Measurements from ENCODE around the gene ARHGAP6. TPM values are rescaled to one million over a fixed set of nuclear protein-coding genes. Genes with fewer than 3 reads are reported as not detected.

ARHGAP6 gene
- total and polyA plus RNA-seq, 2 experiments from 2014 or later: 0.26 to 0.59 TPM

DNA sequence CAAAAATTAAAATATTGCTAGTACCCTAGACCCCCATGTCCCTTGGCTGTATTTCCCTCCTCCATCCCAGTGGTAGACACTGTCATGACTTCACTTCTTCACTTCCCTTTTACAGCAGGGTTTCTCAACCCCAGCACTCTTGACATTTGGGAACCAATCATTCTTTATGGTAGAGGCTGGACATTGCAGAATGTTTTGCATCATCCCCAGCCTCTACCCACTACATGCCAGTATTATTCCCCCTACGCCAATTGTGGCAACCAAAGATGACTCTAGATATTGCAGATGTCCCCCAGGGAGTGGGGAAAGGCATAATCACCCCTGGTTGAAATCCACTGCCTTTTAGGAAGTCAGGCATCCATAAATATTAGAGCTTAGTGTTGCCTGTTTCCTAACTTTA lies 233.9 kb downstream of the ARHGAP6 start (continued):
- TF ChIP-seq, protein P1, sequence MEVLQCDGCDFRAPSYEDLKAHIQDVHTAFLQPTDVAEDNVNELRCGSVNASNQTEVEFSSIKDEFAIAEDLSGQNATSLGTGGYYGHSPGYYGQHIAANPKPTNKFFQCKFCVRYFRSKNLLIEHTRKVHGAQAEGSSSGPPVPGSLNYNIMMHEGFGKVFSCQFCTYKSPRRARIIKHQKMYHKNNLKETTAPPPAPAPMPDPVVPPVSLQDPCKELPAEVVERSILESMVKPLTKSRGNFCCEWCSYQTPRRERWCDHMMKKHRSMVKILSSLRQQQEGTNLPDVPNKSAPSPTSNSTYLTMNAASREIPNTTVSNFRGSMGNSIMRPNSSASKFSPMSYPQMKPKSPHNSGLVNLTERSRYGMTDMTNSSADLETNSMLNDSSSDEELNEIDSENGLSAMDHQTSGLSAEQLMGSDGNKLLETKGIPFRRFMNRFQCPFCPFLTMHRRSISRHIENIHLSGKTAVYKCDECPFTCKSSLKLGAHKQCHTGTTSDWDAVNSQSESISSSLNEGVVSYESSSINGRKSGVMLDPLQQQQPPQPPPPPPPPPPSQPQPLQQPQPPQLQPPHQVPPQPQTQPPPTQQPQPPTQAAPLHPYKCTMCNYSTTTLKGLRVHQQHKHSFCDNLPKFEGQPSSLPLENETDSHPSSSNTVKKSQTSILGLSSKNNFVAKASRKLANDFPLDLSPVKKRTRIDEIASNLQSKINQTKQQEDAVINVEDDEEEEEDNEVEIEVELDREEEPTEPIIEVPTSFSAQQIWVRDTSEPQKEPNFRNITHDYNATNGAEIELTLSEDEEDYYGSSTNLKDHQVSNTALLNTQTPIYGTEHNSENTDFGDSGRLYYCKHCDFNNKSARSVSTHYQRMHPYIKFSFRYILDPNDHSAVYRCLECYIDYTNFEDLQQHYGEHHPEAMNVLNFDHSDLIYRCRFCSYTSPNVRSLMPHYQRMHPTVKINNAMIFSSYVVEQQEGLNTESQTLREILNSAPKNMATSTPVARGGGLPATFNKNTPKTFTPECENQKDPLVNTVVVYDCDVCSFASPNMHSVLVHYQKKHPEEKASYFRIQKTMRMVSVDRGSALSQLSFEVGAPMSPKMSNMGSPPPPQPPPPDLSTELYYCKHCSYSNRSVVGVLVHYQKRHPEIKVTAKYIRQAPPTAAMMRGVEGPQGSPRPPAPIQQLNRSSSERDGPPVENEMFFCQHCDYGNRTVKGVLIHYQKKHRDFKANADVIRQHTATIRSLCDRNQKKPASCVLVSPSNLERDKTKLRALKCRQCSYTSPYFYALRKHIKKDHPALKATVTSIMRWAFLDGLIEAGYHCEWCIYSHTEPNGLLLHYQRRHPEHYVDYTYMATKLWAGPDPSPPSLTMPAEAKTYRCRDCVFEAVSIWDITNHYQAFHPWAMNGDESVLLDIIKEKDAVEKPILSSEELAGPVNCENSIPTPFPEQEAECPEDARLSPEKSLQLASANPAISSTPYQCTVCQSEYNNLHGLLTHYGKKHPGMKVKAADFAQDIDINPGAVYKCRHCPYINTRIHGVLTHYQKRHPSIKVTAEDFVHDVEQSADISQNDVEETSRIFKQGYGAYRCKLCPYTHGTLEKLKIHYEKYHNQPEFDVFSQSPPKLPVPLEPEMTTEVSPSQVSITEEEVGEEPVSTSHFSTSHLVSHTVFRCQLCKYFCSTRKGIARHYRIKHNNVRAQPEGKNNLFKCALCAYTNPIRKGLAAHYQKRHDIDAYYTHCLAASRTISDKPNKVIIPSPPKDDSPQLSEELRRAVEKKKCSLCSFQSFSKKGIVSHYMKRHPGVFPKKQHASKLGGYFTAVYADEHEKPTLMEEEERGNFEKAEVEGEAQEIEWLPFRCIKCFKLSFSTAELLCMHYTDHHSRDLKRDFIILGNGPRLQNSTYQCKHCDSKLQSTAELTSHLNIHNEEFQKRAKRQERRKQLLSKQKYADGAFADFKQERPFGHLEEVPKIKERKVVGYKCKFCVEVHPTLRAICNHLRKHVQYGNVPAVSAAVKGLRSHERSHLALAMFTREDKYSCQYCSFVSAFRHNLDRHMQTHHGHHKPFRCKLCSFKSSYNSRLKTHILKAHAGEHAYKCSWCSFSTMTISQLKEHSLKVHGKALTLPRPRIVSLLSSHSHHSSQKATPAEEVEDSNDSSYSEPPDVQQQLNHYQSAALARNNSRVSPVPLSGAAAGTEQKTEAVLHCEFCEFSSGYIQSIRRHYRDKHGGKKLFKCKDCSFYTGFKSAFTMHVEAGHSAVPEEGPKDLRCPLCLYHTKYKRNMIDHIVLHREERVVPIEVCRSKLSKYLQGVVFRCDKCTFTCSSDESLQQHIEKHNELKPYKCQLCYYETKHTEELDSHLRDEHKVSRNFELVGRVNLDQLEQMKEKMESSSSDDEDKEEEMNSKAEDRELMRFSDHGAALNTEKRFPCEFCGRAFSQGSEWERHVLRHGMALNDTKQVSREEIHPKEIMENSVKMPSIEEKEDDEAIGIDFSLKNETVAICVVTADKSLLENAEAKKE (CRISPR knock-in tag; IDR thresholded peaks at IDR 0.05): no peak
- TF ChIP-seq CREB1 (CRISPR knock-in tag; IDR thresholded peaks at IDR 0.05; ENCODE audit: low read depth): no peak
- TF ChIP-seq POLR2AphosphoS5 (IDR thresholded peaks at IDR 0.05; ENCODE audit: low read depth): no peak

DNA sequence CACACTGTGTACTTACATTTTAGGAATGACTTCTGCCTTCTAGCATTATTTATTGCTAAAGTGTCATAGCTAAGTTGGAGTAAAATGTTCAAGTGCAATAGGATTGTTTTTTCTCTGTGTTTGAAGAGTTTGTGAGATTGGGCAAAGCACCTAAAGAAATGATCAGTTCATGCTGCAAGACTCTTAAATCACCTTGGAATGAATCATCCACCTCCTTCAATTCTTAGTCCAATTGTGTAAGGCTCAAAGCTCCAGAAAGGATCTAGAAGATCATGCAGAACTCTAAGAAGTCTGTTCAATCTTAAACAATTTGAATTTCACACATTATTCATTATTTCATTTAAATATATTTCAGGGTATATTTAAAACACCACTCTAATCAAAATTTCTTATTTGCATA lies 235.4 kb downstream of the ARHGAP6 start:
- H3K4me1 ChIP-seq (ENCODE audit: insufficient read depth): no peaks in the 10 kb centered on the region
- Mint-ChIP-seq H3K27ac (no peak overlapping the region), H3K36me3 (ENCODE audit: low read depth) (no peaks in the 10 kb centered on the region), H3K4me1 (peaks cover 11% of the 10 kb centered on the region; the same call in 2 of the 3 replicates), H3K9me3 (no peaks in the 10 kb centered on the region), H3K4me3 (no peak overlapping the region), H3K27me3 (ENCODE audit: insufficient read depth, low read depth, poor library complexity) (peaks cover 6% of the 10 kb centered on the region)
- no peaks in the 10 kb centered on the region for H3K79me2 ChIP-seq (replicated peaks; ENCODE audit: insufficient read depth)
- H3K4me2 ChIP-seq: no peak overlapping the region
- H2AFZ ChIP-seq: no peak overlapping the region
- H3K36me3 ChIP-seq (ENCODE audit: insufficient read depth): no peaks in the 10 kb centered on the region
- DNase-seq (ENCODE audit: low spot score) (no peak), ATAC-seq (no peak)
- no peaks in the 10 kb centered on the region for H4K20me1 ChIP-seq (replicated peaks; ENCODE audit: insufficient read depth)
- no peak overlapping the region for H3K4me3 ChIP-seq
- no peaks in the 10 kb centered on the region for H3K9me2 ChIP-seq (ENCODE audit: insufficient read depth)
- H3K27me3 ChIP-seq (ENCODE audit: insufficient read depth): peaks cover 31% of the 10 kb centered on the region
- H3F3A ChIP-seq (replicated peaks; ENCODE audit: low read depth): no peaks in the 10 kb centered on the region
- no peak overlapping the region for H3K27ac ChIP-seq (ENCODE audit: low read depth)
- TF ChIP-seq JUNB (IDR thresholded peaks at IDR 0.05; ENCODE audit: unreplicated experiment): no peak
- TF ChIP-seq, protein P1 (CRISPR knock-in tag; IDR thresholded peaks at IDR 0.05): no peak
- no peak for TF ChIP-seq EZH2phosphoT487 (IDR thresholded peaks at IDR 0.05; ENCODE audit: unreplicated experiment)
- TF ChIP-seq EZH2 (IDR thresholded peaks at IDR 0.05; ENCODE audit: low read depth, unreplicated experiment): no peak
- TF ChIP-seq STAT1 (IDR thresholded peaks at IDR 0.05; ENCODE audit: unreplicated experiment): no peak
- TF ChIP-seq POLR2AphosphoS5 (IDR thresholded peaks at IDR 0.05; ENCODE audit: low read depth): no peak
- no peak for TF ChIP-seq ZNF331 (CRISPR knock-in tag; IDR thresholded peaks at IDR 0.05; ENCODE audit: low read depth)
- TF ChIP-seq CREB1 (CRISPR knock-in tag; IDR thresholded peaks at IDR 0.05; ENCODE audit: low read depth): no peak
- TF ChIP-seq NANOG (IDR thresholded peaks at IDR 0.05; ENCODE audit: borderline replicate concordance): no peak
